NCI-H1417 (cell line): ENCODE results near the gene KCNH1.

Experiments used
- DNase-seq, 3 experiments: peaks; one replicate each; lab custom pipeline; 2025; lab: John Stamatoyannopoulos, UW

Gene KCNH1

DNA sequence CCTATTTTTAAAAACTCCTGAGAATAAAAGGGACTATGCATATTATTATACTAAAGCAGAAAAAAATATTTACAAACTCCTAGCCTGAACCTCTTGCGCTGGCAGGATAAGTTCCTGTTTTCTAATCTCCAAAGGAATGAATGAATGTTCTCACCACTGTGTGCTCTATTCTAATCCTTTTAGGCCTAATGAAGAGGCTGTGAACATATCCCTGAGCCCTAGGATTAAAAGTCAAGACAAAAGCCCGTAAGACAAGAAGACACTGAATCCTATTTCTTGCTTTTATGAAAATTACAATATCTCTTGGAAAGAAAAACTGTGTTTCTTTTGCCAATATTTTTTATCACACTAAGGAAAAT, 487.7 kb downstream of the KCNH1 start:
- no peak for DNase-seq

DNA sequence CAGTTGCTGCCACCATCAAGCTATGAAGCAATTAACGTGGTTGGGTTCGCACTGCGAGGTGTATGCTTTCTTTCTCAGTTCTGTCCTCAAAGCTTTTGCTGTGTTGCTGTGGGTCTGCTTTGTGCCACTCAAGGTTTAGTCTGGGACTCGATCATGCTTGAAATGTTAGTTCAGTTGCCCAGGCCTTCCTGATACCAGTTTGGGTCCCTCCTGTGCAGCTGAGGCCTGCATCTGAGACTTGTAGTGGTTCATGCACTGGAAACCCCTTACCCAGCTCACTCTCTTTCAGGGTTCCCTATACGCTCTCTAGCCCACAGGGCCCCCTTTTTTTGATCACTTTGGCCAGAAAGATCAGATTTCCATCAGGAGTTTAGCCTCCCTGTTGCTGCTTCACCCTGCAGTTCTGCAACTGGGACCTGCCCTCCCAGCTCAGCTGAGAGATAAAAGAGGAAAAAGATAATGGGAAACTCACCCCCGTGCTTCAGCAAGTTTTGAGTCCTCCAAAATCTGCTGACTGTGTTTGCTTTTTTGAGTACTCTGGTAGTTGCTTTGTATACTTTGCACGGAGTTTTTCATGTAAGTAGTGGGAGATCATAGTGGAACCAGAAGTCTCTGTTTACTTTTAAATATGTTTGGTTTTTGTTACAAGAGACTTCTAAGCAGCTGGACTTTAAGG, 488.2 kb downstream of the KCNH1 start:
- DNase-seq: no peak

DNA sequence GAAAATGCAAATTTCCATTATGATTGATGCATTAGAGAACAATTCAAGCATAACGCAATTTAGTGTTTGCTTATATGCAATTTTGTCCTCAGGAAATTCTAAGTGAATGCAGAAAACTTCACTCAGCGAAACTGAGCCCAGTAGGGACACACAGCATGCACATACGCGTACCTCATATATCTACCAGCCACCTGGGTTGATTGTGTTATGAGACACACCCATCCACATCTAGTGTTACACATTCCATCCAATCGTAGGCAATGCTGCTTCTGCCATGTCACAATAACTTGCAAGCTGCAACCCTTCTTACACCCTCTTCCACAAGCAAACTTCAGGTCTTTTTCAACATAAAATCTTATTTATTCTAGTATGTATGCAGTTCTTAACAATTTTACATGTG, 492.4 kb downstream of the KCNH1 start:
- peak in 1 of 3 experiments; percentile 28 for DNase-seq

DNA sequence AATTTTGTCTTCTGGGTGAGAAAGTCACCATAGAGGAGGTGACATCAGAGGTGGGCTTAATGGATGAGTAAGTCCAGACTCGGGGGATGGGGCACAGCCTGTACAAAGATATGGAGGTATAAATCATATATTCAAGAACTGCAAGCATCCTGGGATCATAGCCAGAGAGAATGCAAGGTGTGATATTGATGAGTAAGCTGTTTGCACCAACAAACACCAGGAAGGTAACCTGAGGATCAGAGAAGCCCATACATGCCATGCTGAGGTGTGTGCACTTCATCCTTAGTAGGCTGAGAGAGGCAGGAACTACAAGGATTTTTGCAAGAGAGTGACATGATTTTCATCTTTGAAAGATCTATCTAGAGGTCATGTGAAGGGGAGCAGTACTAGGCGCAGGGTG, 498.8 kb downstream of the KCNH1 start:
- DNase-seq: no peak

DNA sequence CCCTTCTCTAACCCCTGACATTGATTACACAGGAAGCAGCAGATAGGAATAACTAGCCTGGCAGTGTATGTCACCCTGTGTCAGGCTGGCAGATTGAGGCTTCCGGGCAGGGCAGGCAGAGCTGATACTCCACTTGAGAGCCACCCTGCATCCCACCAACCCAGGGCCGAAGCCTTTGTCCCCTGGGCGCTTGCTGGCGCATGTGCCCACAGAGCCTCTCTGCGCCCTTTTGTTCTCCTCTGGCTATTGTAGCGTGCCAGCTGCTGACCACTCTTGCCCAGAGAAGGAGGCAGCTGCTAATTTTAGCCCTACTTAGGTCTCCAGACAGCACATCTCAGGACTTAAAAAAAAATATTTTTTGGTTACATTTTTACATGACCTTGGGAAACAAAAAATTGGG, 500.3 kb downstream of the KCNH1 start:
- DNase-seq: peak in 2 of 3 experiments; percentile 27 to 64

DNA sequence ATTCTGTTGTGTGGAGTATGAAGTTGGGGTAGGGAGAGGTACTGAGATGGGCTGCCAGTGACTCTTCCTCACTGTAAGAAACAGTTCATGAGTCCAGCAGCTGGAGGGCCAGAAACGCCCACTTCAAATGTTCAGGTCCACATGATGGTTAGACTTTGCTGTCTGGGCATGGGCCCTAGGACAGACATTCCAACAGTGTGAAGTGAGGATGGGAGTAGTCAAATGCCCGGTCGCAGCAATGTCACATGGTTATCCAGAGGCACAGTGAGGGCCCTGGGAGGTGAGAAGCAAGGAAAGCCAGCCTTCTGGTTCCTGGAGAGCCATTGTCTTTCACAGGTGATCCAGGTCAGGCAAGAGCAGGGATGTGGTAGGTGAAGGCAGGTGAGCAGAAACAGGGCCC, 500.8 kb downstream of the KCNH1 start:
- DNase-seq: no peak

DNA sequence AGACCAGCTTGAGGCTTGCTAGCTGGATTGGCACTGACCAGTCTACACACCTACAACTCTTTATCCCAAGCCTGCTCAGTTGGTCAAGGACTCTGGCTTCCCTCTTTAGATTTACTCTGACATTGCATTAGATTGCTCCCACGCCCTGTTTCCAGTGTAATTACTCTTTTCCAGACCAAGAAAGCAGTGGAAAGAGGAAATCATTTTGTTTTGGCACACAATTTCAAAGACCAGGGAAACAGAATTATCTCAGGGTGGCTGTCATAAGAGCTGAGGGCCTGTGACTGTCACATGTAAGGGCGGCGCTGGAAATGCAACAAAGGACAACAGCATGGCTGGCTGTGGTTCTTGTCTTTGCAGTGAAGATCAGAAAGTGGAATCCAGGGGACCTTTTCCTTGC, 502.5 kb downstream of the KCNH1 start:
- no peak for DNase-seq

DNA sequence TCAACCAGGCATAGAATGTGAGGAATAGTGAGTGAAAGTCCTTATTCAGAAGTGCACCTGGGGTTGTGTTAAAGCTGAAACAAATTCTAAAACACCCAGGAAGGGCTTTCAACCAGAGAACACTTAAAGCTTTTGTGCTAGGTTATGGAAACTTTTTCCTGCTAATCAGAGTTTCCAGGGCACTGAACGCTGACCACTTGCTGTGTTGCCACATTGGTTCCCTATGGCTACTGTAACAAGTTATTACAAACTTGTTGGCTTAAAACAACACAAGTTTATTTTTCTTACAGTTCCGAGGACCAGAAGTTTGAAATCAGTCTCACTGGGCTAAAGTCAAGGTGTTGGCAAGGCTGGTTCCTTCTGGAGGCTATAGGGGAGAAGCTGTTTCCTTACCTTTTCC, 504.7 kb downstream of the KCNH1 start:
- no peak for DNase-seq

DNA sequence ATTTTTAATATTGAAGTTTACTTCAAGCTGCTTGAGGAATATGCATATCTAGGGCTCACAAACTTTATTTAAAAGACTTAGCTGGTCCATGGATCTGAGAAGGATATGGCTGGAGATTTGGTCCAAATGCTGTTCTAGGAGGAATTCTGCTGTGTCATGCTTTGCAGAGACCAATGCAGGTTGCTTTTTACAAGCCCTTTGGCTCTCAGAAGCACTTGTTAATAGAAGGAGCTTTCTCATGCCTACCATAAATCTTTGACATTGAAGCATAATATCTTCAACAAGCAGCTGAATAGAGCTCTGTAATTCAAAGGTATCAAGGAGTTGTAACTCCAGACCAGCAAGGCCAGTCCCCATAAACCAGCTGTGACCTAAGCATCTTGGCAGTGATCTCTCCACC, 506.2 kb downstream of the KCNH1 start:
- DNase-seq: peak in 2 of 3 experiments; percentile 9 to 35
